ENCODE measurements around the gene MAP3K12.

DNA sequence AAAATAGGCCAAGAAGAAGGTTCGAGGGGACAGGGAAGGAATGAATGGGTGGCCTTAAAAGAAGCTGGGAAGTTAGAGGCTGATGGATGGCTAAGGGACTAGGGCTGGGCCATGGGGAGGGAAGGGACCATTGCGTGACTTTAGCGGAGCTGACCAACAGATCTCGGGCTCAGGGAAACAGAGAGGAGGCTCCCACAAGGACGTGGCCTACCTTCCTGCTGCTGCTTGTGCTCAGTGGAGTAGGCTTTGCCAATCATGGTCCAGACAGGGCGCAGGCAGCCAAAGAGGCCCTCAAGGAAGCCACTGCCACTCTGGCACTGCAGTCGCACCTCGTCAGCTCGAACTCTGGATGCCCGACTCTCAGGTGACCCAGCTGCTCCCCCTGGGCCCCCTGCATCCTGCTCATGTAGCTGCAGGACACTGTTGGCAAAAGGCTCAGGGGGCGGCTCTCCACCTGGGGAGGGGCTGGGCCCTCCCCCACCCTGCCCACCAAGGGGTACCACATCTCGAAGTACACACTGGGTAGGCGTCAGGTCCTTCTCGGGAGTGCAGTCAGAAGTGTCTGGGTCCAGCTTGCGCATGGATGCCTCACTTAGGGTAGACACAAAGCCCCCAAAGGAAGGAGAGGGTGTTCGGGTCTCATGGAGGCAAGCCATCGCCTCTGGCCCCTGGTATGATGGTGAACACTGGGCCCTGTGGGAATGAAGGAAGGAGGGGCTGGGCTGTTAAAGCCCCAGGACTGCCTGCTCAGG, 12.3 kb downstream of the MAP3K12 start:
- TF ChIP-seq, protein P1, sequence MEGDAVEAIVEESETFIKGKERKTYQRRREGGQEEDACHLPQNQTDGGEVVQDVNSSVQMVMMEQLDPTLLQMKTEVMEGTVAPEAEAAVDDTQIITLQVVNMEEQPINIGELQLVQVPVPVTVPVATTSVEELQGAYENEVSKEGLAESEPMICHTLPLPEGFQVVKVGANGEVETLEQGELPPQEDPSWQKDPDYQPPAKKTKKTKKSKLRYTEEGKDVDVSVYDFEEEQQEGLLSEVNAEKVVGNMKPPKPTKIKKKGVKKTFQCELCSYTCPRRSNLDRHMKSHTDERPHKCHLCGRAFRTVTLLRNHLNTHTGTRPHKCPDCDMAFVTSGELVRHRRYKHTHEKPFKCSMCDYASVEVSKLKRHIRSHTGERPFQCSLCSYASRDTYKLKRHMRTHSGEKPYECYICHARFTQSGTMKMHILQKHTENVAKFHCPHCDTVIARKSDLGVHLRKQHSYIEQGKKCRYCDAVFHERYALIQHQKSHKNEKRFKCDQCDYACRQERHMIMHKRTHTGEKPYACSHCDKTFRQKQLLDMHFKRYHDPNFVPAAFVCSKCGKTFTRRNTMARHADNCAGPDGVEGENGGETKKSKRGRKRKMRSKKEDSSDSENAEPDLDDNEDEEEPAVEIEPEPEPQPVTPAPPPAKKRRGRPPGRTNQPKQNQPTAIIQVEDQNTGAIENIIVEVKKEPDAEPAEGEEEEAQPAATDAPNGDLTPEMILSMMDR (conservative IDR thresholded peaks at IDR 0.05; ENCODE audit: low read depth, low read length), result no peak
- TF ChIP-seq EZH2 (IDR thresholded peaks at IDR 0.05; ENCODE audit: borderline replicate concordance, low read depth, low read length, poor library complexity, severe bottlenecking), result no peak

All from A673 (cell line).